GM12875 (cell line): ENCODE data around the gene UBE2D3.

Source experiments
- H3K4me3 ChIP-seq: one replicate; pipeline ENCODE4 v1.5.1; 2011; ENCODE audit warnings: low read depth, low read length, control low read depth
- TF ChIP-seq, protein P1 (sequence below): IDR thresholded peaks from 2 replicates; pipeline ENCODE4 v1.5.1; 2011; ENCODE audit warnings: low read depth, mild to moderate bottlenecking, control low read depth, inconsistent platforms, low read length, moderate library complexity, borderline replicate concordance; ENCODE audit not compliant: insufficient read depth

Gene UBE2D3

DNA sequence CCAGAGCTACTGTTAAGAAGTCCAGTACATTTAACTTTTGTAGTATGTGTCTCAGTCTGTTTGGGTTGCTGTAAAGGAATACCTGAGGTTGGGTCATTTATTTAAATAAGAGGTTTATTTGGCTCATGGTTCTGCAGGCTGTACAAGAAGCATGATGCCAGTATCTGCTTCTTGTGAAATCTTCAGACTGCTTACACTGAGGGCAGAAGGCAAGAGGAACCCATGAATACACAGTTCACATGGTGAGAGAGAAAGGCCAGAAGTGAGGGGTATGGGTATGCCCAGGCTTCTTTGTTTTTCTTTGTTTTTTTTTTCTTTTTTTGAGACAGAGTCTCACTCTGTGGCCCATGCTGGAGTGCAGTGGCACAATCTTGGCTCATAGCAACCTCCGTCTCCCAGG, 35.4 kb upstream of the UBE2D3 start:
- H3K4me3 ChIP-seq: no peak overlapping the region

DNA sequence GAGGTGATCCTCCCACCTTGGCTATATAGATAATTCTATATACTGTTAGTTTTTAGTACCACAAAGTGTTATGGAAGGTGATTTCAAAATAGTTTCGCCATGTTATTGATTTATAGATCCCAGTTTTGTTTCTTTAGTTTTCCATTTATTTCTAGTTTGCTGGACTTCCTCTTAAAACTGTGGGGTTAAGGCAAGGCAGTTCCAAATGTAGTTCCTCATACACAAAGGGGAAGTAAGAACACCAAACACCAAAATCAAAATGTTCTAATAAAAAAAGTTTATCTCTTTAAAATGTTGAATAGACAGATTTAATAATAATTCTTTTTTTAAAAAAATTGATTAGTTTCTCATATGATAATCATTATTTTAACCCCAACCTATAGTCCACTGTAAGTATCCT, 34.7 kb upstream of the UBE2D3 start:
- no peak overlapping the region for H3K4me3 ChIP-seq
- TF ChIP-seq, protein P1, sequence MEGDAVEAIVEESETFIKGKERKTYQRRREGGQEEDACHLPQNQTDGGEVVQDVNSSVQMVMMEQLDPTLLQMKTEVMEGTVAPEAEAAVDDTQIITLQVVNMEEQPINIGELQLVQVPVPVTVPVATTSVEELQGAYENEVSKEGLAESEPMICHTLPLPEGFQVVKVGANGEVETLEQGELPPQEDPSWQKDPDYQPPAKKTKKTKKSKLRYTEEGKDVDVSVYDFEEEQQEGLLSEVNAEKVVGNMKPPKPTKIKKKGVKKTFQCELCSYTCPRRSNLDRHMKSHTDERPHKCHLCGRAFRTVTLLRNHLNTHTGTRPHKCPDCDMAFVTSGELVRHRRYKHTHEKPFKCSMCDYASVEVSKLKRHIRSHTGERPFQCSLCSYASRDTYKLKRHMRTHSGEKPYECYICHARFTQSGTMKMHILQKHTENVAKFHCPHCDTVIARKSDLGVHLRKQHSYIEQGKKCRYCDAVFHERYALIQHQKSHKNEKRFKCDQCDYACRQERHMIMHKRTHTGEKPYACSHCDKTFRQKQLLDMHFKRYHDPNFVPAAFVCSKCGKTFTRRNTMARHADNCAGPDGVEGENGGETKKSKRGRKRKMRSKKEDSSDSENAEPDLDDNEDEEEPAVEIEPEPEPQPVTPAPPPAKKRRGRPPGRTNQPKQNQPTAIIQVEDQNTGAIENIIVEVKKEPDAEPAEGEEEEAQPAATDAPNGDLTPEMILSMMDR: no peak

More for the DNA sequence above, 35.4 kb upstream of the UBE2D3 start:
- TF ChIP-seq, protein P1: no peak

DNA sequence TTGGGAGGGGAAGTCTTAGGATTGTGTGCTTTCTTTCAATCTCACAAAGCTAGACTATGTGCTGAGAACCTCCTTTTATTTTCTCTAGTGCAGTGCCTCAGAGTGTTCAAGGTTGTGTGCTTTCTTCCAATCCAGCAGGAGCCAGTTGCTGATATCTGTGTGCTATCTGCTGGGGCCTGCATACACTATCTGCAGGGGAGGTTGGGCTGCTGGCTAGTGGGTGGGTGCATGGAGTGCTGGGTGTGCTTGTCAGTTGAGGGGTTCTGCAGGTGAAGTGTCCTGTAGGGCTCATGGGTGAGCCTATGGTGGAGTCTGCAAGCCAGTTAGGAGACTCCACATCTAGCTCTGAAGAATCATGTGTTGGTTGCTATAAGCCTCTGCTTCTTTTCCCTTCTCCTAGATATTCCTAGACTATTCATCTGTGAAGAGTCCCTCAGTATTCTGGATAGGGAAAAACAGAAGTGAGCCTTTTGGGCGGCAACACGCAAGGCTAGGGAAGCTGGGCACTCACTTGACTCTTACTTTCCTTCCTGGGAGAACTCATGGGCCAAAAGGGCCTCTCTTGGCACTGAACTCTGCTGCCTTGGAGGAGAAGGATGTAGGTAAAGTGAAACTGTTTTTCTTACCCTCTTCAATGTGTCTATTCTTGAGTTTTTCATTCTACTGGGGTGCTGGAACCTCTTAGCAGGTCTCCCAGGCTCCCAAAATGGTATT, 33.4 kb upstream of the UBE2D3 start:
- TF ChIP-seq, protein P1: no peak
- no peak overlapping the region for H3K4me3 ChIP-seq

DNA sequence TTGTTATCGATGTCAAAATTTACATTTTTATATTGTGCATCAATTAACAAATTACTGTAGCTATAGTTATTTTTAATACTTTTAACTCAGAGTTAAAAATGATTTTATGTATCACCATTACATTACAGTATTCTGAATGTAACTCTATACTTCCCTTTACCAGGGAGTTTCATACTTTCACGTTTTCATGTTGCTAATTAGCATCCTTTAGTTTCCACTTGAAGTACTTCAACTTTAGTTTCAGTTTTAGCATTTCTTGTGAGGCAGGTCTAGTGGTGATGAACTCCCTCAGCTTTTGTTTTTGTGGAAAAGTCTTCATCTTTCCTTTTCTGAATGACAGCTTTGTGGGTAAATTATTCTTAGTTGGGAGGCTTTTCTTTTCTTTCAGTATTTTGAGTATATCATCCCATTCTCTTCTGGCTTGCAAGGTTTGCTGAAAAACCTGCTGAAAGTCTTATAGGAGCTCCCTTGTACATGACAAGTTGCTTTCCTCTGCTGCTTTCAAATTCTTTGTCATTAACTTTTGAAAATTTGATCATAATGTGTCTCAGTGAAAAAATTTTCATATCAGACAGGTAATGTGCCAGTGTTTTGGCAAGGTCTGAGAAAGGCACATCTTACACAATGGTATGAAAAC, 31.6 kb upstream of the UBE2D3 start:
- TF ChIP-seq, protein P1: no peak
- no peak overlapping the region for H3K4me3 ChIP-seq

DNA sequence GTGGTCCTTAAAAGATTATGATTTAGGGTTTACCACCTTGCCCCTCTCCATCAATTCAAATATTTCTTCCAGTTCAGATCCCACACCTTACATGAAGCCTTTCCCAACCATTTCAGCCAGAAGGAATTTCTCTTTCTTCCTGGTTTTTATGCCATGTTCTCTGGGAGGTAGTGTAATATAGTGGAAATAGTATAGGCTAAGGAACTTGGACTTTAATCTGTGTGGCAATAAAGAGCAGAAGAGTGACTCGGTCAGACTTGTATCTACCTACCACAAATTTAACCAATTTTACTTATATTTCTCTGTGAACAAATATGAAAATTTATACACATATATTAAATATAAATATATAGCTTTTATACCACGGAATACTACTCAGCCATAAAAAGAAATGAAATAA, 23.0 kb upstream of the UBE2D3 start:
- no peak overlapping the region for H3K4me3 ChIP-seq
- TF ChIP-seq, protein P1: no peak

DNA sequence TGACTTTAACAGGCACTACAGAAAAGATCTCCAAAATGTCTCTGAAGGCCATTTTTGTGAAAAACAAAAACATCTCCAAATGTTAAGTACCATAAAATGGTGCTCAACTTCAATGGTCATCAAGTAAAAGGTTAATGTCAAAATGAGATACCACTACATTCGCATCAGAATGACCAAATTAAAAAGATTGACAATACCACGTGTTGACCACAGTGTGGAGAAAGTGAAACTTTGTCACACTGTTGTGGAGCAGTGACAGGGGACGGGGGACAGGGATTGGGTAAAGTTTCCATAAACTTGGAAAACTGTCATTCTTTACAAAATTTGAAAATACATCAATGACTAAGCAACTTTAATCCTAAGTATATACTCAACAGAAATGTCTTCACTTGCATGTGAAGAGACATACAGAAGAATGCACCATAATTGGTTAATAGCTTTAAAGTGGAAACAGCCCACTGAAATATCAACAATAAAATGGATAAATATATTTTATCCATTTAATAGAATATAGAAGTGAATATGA, 22.3 kb upstream of the UBE2D3 start:
- TF ChIP-seq, protein P1: no peak

DNA sequence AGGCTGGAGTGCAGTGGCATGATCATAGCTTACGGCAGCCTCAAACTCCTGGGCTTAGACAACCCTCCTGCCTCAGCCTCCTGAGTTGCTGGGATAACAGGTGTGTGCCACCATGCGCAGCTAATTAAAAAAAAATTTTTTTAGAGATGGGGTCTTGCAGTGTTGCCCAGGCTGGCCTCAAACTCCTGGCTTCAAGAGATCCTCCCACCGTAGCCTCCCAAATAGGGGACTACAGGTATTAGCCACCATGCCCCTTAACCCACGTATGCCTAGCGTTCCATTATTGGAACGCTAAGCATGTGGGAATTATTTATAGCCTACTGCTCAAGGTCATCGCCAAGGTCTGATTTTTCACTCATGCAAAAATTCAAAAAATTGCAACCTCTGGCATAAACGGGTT, 20.3 kb upstream of the UBE2D3 start:
- TF ChIP-seq, protein P1: no peak
- no peak overlapping the region for H3K4me3 ChIP-seq

More for the DNA sequence above, 22.3 kb upstream of the UBE2D3 start:
- H3K4me3 ChIP-seq: no peak overlapping the region
